ENCODE data around the gene DDX20. TPM values are rescaled to one million over a fixed set of nuclear protein-coding genes. Genes with fewer than 3 reads are reported as not detected.

DDX20 gene
- total and polyA plus RNA-seq, 2 of the 8 experiments (the other 6 are each of a cell fraction or from before 2014, with no cell fraction given), result 7.5 to 24.7 TPM

- no peak for TF ChIP-seq CHD7 (IDR thresholded peaks at IDR 0.05; ENCODE audit: insufficient replicate concordance, low read length)
- no peak for TF ChIP-seq RNF2 (IDR thresholded peaks at IDR 0.05; ENCODE audit: borderline replicate concordance, low read depth, low read length, missing control alignments, poor library complexity, severe bottlenecking)
- no peak for TF ChIP-seq SIX5 (IDR thresholded peaks at IDR 0.05; ENCODE audit: low read depth, low read length)
- no peak for TF ChIP-seq BRCA1 (IDR thresholded peaks at IDR 0.05; ENCODE audit: low read depth, low read length)
- no peak for TF ChIP-seq KDM5A (IDR thresholded peaks at IDR 0.05; ENCODE audit: low read length)
- no peak for TF ChIP-seq CTBP2 (IDR thresholded peaks at IDR 0.05; ENCODE audit: borderline replicate concordance, insufficient read depth, insufficient read length, low read length)
- no peak for TF ChIP-seq RFX5 (IDR thresholded peaks at IDR 0.05; ENCODE audit: borderline replicate concordance, low read depth, low read length)
- no peak for TF ChIP-seq EP300 (IDR thresholded peaks at IDR 0.05; ENCODE audit: borderline replicate concordance in 1 of 2, low read depth in 2 of 2, low read length in 2 of 2)
- no peak for TF ChIP-seq SRF (IDR thresholded peaks at IDR 0.05; ENCODE audit: low read depth, low read length)
- TF ChIP-seq CHD2 (IDR thresholded peaks at IDR 0.05; ENCODE audit: low read length), result no peak
Measured at GRCh38 chr1:111747947-111748346, 7.8 kb upstream of the DDX20 start (continued).
